Keratinocyte (primary cell): ENCODE measurements around the gene ETNK1. TPM values are rescaled to one million over a fixed set of nuclear protein-coding genes. Genes with fewer than 3 reads are reported as not detected.
A peak's percentile ranks its signal among the peaks of the same experiment; 100 is the strongest.

Source experiments
- DNase-seq: peaks from one replicate; pipeline ENCODE4 v3.0.0-alpha.2; 2011; ENCODE audit warnings: low read depth, missing footprints, low spot score
- FAIRE-seq: peaks from 2 replicates; lab custom pipeline; 2011; peaks lifted over from hg19 to GRCh38; lab: Jason Lieb, UNC
- H2AFZ ChIP-seq: 2 replicates; pipeline ENCODE4 v1.6.0; 2012; ENCODE audit warnings: low read length, control low read depth, inconsistent platforms; ENCODE audit not compliant: control insufficient read depth
- H3K27ac ChIP-seq: 2 replicates; pipeline ENCODE4 v1.5.1; 2011; ENCODE audit warnings: low read length; ENCODE audit not compliant: control insufficient read depth, insufficient read depth
- H3K27me3 ChIP-seq: 3 replicates; pipeline ENCODE4 v1.6.0; 2011; ENCODE audit warnings: low read length; ENCODE audit not compliant: control insufficient read depth, insufficient read depth; ENCODE audit errors: extremely low read depth
- H3K36me3 ChIP-seq, 2 experiments: 2 replicates in 1 of 2; 3 replicates in 1 of 2; pipeline ENCODE4 v1.5.1; 2011; ENCODE audit warnings: low read length in 2 of 2, mild to moderate bottlenecking in 1 of 2; ENCODE audit not compliant: control insufficient read depth in 2 of 2, insufficient read depth in 2 of 2; ENCODE audit errors: extremely low read depth in 1 of 2
- H3K4me1 ChIP-seq: 3 replicates; pipeline ENCODE4 v1.5.1; 2011; ENCODE audit warnings: low read length; ENCODE audit not compliant: control insufficient read depth, insufficient read depth; ENCODE audit errors: extremely low read depth
- H3K4me2 ChIP-seq: 3 replicates; pipeline ENCODE4 v1.6.0; 2011; ENCODE audit warnings: low read depth, low read length; ENCODE audit not compliant: control insufficient read depth, insufficient read depth; ENCODE audit errors: extremely low read depth
- H3K4me3 ChIP-seq, 3 experiments: fragments of 200-600 bp in 1 of 3; sonication (generic) in 1 of 3; 2 replicates in 2 of 3; 3 replicates in 1 of 3; pipeline ENCODE4 v1.5.1; 2011 to 2016; ENCODE audit warnings: low read length in 3 of 3, mild to moderate bottlenecking in 3 of 3, control low read depth in 2 of 3, inconsistent platforms in 1 of 3, low read depth in 1 of 3, mixed read lengths in 1 of 3, mixed run types in 1 of 3, moderate library complexity in 1 of 3; ENCODE audit not compliant: control insufficient read depth in 2 of 3, insufficient read depth in 2 of 3; ENCODE audit errors: extremely low read depth in 1 of 3
- H3K79me2 ChIP-seq: 2 replicates; pipeline ENCODE4 v1.6.0; 2012; ENCODE audit warnings: low read length; ENCODE audit not compliant: control insufficient read depth, insufficient read depth
- H3K9ac ChIP-seq: 3 replicates; pipeline ENCODE4 v1.6.0; 2011; ENCODE audit warnings: low read length; ENCODE audit not compliant: control insufficient read depth, insufficient read depth; ENCODE audit errors: extremely low read depth
- H3K9me1 ChIP-seq: 3 replicates; pipeline ENCODE4 v1.6.0; 2011; ENCODE audit warnings: low read length; ENCODE audit not compliant: control insufficient read depth, insufficient read depth; ENCODE audit errors: extremely low read depth
- H3K9me3 ChIP-seq: 2 replicates; pipeline ENCODE4 v1.5.1; 2012; ENCODE audit warnings: low read depth, low read length; ENCODE audit not compliant: control insufficient read depth
- H4K20me1 ChIP-seq: 3 replicates; pipeline ENCODE4 v1.6.0; 2011; ENCODE audit warnings: low read length; ENCODE audit not compliant: control insufficient read depth, insufficient read depth; ENCODE audit errors: extremely low read depth
- EZH2 ChIP-seq: IDR thresholded peaks from one replicate; pipeline ENCODE4 v1.6.1; 2012; ENCODE audit warnings: inconsistent platforms, mild to moderate bottlenecking, low read length, moderate library complexity
- dilution Hi-C: fragments of 300-500 bp; cut with MboI; formaldehyde crosslinking; loops from one replicate; pipeline ENCODE4 v1.7.0; 2020; ENCODE audit warnings: low sequenced_read_pairs; ENCODE audit not compliant: extremely low pct_ligation_motif_present
- polyA plus RNA-seq, 5 experiments: library from polyadenylated mRNA; depleted of rRNA in 3 of 5; stranded (reverse) in 3 of 5; stranded (forward) in 1 of 5; unstranded in 1 of 5; fragments of >200 nt; gene quantifications; 1 replicate in 1 of 5; 2 replicates in 3 of 5; 3 replicates in 1 of 5; pipeline versions ENCODE4 v1.2.1 to v1.2.3, GENCODE V29; 2011 to 2012; ENCODE audit warnings: missing spikeins in 2 of 5, low read depth in 1 of 5, low replicate concordance in 1 of 5
- TF ChIP-seq, protein P1 (sequence below), 3 experiments: IDR thresholded peaks in 1 of 3; conservative IDR thresholded peaks in 1 of 3; optimal IDR thresholded peaks in 1 of 3; 2 replicates in 2 of 3; 3 replicates in 1 of 3; pipeline versions ENCODE3 to v1.5.1; 2011; ENCODE audit warnings: low read length in 3 of 3, mild to moderate bottlenecking in 3 of 3, moderate library complexity in 2 of 3, control low read depth in 1 of 3, inconsistent platforms in 1 of 3; ENCODE audit not compliant: insufficient read depth in 2 of 3; ENCODE audit errors: extremely low read depth in 1 of 3

The ETNK1 gene
- polyA plus RNA-seq, 1 donor (not counting 4 experiments of a cell fraction or from before 2014, with no cell fraction given): 20.3 TPM

- peak overlapping the region; percentile 93 for H3K4me2 ChIP-seq
- DNase-seq (no peak), FAIRE-seq (no peak)
- H3K27me3 ChIP-seq: no peaks in the 10 kb centered on the region
- no peaks in the 10 kb centered on the region for H3K36me3 ChIP-seq
- TF ChIP-seq, protein P1, sequence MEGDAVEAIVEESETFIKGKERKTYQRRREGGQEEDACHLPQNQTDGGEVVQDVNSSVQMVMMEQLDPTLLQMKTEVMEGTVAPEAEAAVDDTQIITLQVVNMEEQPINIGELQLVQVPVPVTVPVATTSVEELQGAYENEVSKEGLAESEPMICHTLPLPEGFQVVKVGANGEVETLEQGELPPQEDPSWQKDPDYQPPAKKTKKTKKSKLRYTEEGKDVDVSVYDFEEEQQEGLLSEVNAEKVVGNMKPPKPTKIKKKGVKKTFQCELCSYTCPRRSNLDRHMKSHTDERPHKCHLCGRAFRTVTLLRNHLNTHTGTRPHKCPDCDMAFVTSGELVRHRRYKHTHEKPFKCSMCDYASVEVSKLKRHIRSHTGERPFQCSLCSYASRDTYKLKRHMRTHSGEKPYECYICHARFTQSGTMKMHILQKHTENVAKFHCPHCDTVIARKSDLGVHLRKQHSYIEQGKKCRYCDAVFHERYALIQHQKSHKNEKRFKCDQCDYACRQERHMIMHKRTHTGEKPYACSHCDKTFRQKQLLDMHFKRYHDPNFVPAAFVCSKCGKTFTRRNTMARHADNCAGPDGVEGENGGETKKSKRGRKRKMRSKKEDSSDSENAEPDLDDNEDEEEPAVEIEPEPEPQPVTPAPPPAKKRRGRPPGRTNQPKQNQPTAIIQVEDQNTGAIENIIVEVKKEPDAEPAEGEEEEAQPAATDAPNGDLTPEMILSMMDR (optimal IDR thresholded peaks at IDR 0.05 in 1 of 3, IDR thresholded peaks at IDR 0.05 in 1 of 3, conservative IDR thresholded peaks at IDR 0.05 in 1 of 3; ENCODE audit: extremely low read depth in 1 of 3, insufficient read depth in 2 of 3, low read length in 3 of 3): no peak
- TF ChIP-seq EZH2: no peak
- no peak overlapping the region for H2AFZ ChIP-seq
- H3K4me1 ChIP-seq: peaks cover 13% of the 10 kb centered on the region
- H3K79me2 ChIP-seq: peaks cover 61% of the 10 kb centered on the region
- H3K4me3 ChIP-seq: peak overlapping the region; percentile 74 to 91 (median 77)
- H4K20me1 ChIP-seq: no peaks in the 10 kb centered on the region
- dilution Hi-C loops: loop anchor here (25.0 kb wide), 1 partner anchor 140 kb away; no protein-coding TSS in a partner anchor
- H3K9me1 ChIP-seq: no peaks in the 10 kb centered on the region
- H3K9ac ChIP-seq: peak overlapping the region; percentile 93
- no peaks in the 10 kb centered on the region for H3K9me3 ChIP-seq
- peak overlapping the region; percentile 85 for H3K27ac ChIP-seq
Observed at GRCh38 chr12:22627371-22627770, 2.4 kb downstream of the ETNK1 start.

DNA sequence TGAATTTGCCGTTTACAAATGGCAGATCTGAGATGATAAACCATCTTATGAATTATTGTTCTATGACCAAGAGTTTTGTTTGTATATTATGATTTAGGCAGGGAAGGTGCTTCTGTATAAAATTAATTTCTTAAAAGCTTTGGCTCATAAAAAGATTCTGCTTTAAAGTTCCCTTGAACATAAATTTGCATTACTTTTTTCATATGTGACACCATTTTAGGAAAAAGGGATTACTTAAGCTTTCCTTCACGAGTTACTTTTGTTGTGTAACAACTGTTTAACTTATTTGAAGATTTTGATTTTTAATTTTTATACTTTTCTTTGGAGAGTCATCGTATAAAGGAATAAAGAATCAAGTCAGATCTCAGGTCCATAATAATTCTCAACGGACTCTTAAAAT lies 3.3 kb downstream of the ETNK1 start:
- TF ChIP-seq EZH2: no peak
- TF ChIP-seq, protein P1 (optimal IDR thresholded peaks at IDR 0.05 in 1 of 3, IDR thresholded peaks at IDR 0.05 in 1 of 3, conservative IDR thresholded peaks at IDR 0.05 in 1 of 3; ENCODE audit: extremely low read depth in 1 of 3, insufficient read depth in 2 of 3, low read length in 3 of 3): no peak
- peak overlapping the region; percentile 74 to 91 (median 77) for H3K4me3 ChIP-seq
- no peaks in the 10 kb centered on the region for H3K36me3 ChIP-seq
- dilution Hi-C loops: loop anchor here (25.0 kb wide), 1 partner anchor 141 kb away; no protein-coding TSS in a partner anchor
- no peak overlapping the region for H2AFZ ChIP-seq
- H3K79me2 ChIP-seq: peaks cover 69% of the 10 kb centered on the region
- peaks cover 13% of the 10 kb centered on the region for H3K4me1 ChIP-seq
- no peak for DNase-seq
- H3K9ac ChIP-seq: peak overlapping the region; percentile 93
- H3K9me3 ChIP-seq: no peaks in the 10 kb centered on the region
- no peak overlapping the region for H3K27ac ChIP-seq
- H3K9me1 ChIP-seq: no peaks in the 10 kb centered on the region
- H3K4me2 ChIP-seq: peak overlapping the region; percentile 93
- H3K27me3 ChIP-seq: no peaks in the 10 kb centered on the region
- no peaks in the 10 kb centered on the region for H4K20me1 ChIP-seq
- FAIRE-seq: no peak
